Stimulated activated memory B cell treated with anti-CD40 and anti-IgM and Interleukin-4, amounts not matched to agents 10 μg/mL and 1 μg/mL and 100 μg/mL, for 72 hours (primary cell): ENCODE results near the gene TUBGCP2.
"Not testable (repeated sequence)": the region's sequence is repeated elsewhere in the genome, so short reads cannot be mapped to it uniquely, and the experiment has no call there.

Experiments
- ATAC-seq: fragments of 150-1000 bp; cut with Tn5 transposase; 2 replicates; pipeline ENCODE4 v1.10.0; 2021
- H3K27ac Mint-ChIP-seq: one replicate; pipeline ENCODE4 v1.8.0; 2022; ENCODE audit warnings: mild to moderate bottlenecking, mixed read lengths
- H3K27me3 Mint-ChIP-seq: one replicate; pipeline ENCODE4 v1.8.0; 2022; ENCODE audit warnings: mixed read lengths
- H3K36me3 Mint-ChIP-seq: one replicate; pipeline ENCODE4 v1.8.0; 2022; ENCODE audit warnings: mixed read lengths
- H3K4me1 Mint-ChIP-seq: one replicate; pipeline ENCODE4 v1.8.0; 2022; ENCODE audit warnings: mixed read lengths
- H3K4me3 Mint-ChIP-seq: one replicate; pipeline ENCODE4 v1.8.0; 2022; ENCODE audit warnings: mild to moderate bottlenecking, moderate library complexity, mixed read lengths
- H3K9me3 Mint-ChIP-seq: one replicate; pipeline ENCODE4 v1.8.0; 2022; ENCODE audit warnings: mixed read lengths

The TUBGCP2 gene

GRCh38 chr10:133274751-133275683 is 33.7 kb downstream of the TUBGCP2 start:
- Mint-ChIP-seq H3K27me3 (no peaks in the 10 kb centered on the region), H3K4me1 (peaks cover 51% of the 10 kb centered on the region), H3K36me3 (peaks cover 19% of the 10 kb centered on the region), H3K9me3 (no peaks in the 10 kb centered on the region), H3K4me3 (peak overlapping the region; percentile 86), H3K27ac (peak overlapping the region; percentile 80)
- ATAC-seq: peak; percentile 78

GRCh38 chr10:133273534-133274143 is 35.0 kb downstream of the TUBGCP2 start:
- no peaks in the 10 kb centered on the region for H3K9me3 Mint-ChIP-seq
- peaks cover 40% of the 10 kb centered on the region for H3K4me1 Mint-ChIP-seq
- H3K27me3 Mint-ChIP-seq: no peaks in the 10 kb centered on the region
- H3K27ac Mint-ChIP-seq: no peak overlapping the region
- peaks cover 22% of the 10 kb centered on the region for H3K36me3 Mint-ChIP-seq
- no peak overlapping the region for H3K4me3 Mint-ChIP-seq
- ATAC-seq: no peak

GRCh38 chr10:133272964-133273420 is 35.7 kb downstream of the TUBGCP2 start:
- no peak overlapping the region for H3K4me3 Mint-ChIP-seq
- H3K9me3 Mint-ChIP-seq: no peaks in the 10 kb centered on the region

GRCh38 chr10:133272301-133272963 is 36.2 kb downstream of the TUBGCP2 start:
- Mint-ChIP-seq H3K36me3 (peaks cover 22% of the 10 kb centered on the region), H3K27me3 (no peaks in the 10 kb centered on the region), H3K4me1 (peaks cover 27% of the 10 kb centered on the region), H3K9me3 (no peaks in the 10 kb centered on the region), H3K4me3 (no peak overlapping the region), H3K27ac (no peak overlapping the region)
- ATAC-seq: no peak

More at GRCh38 chr10:133272964-133273420, 35.7 kb downstream of the TUBGCP2 start:
- ATAC-seq: no peak
- H3K27me3 Mint-ChIP-seq: no peaks in the 10 kb centered on the region
- no peak overlapping the region for H3K27ac Mint-ChIP-seq
- H3K36me3 Mint-ChIP-seq: peaks cover 22% of the 10 kb centered on the region
- H3K4me1 Mint-ChIP-seq: peaks cover 33% of the 10 kb centered on the region

GRCh38 chr10:133271521-133272300 is 37.0 kb downstream of the TUBGCP2 start:
- Mint-ChIP-seq H3K27ac (no peak overlapping the region), H3K4me1 (peaks cover 20% of the 10 kb centered on the region), H3K9me3 (no peaks in the 10 kb centered on the region), H3K4me3 (no peak overlapping the region), H3K36me3 (peaks cover 22% of the 10 kb centered on the region), H3K27me3 (no peaks in the 10 kb centered on the region)
- ATAC-seq: no peak

- H3K27ac Mint-ChIP-seq: no peak overlapping the region
- H3K36me3 Mint-ChIP-seq: peaks cover 24% of the 10 kb centered on the region
- no peak overlapping the region for H3K4me3 Mint-ChIP-seq
- peaks cover 16% of the 10 kb centered on the region for H3K4me1 Mint-ChIP-seq
- no peaks in the 10 kb centered on the region for H3K27me3 Mint-ChIP-seq
- no peaks in the 10 kb centered on the region for H3K9me3 Mint-ChIP-seq
- no peak for ATAC-seq
These were observed 37.8 kb downstream of the TUBGCP2 start for GRCh38 chr10:133270773-133271297.

- Mint-ChIP-seq H3K36me3 (peaks cover 27% of the 10 kb centered on the region), H3K4me3 (no peak overlapping the region), H3K27me3 (no peaks in the 10 kb centered on the region), H3K27ac (no peak overlapping the region), H3K4me1 (peaks cover 16% of the 10 kb centered on the region), H3K9me3 (no peaks in the 10 kb centered on the region)
- ATAC-seq: no peak
These were observed 38.5 kb downstream of the TUBGCP2 start for GRCh38 chr10:133270204-133270603.

- Mint-ChIP-seq H3K27me3 (no peaks in the 10 kb centered on the region), H3K27ac (no peak overlapping the region), H3K4me1 (peaks cover 17% of the 10 kb centered on the region), H3K4me3 (no peak overlapping the region), H3K36me3 (peaks cover 27% of the 10 kb centered on the region), H3K9me3 (no peaks in the 10 kb centered on the region)
- no peak for ATAC-seq
These were observed 39.3 kb downstream of the TUBGCP2 start for GRCh38 chr10:133269367-133269766.

- no peaks in the 10 kb centered on the region for H3K9me3 Mint-ChIP-seq
- peaks cover 25% of the 10 kb centered on the region for H3K4me1 Mint-ChIP-seq
- H3K27me3 Mint-ChIP-seq: no peaks in the 10 kb centered on the region
- peaks cover 27% of the 10 kb centered on the region for H3K36me3 Mint-ChIP-seq
- no peak for ATAC-seq
- H3K4me3 Mint-ChIP-seq: no peak overlapping the region
- no peak overlapping the region for H3K27ac Mint-ChIP-seq
These were observed 40.1 kb downstream of the TUBGCP2 start for GRCh38 chr10:133268532-133268931.

- no peaks in the 10 kb centered on the region for H3K27me3 Mint-ChIP-seq
- H3K4me3 Mint-ChIP-seq: no peak overlapping the region
- peak; percentile 9 for ATAC-seq
- peaks cover 31% of the 10 kb centered on the region for H3K4me1 Mint-ChIP-seq
- H3K27ac Mint-ChIP-seq: no peak overlapping the region
- peaks cover 27% of the 10 kb centered on the region for H3K36me3 Mint-ChIP-seq
- no peaks in the 10 kb centered on the region for H3K9me3 Mint-ChIP-seq
These were observed 40.8 kb downstream of the TUBGCP2 start for GRCh38 chr10:133267829-133268228.

- Mint-ChIP-seq H3K9me3 (no peaks in the 10 kb centered on the region), H3K36me3 (peaks cover 23% of the 10 kb centered on the region), H3K4me1 (peaks cover 37% of the 10 kb centered on the region), H3K27ac (no peak overlapping the region), H3K27me3 (no peaks in the 10 kb centered on the region), H3K4me3 (no peak overlapping the region)
- no peak for ATAC-seq
These were observed 41.4 kb downstream of the TUBGCP2 start for GRCh38 chr10:133267293-133267692.

GRCh38 chr10:133266056-133266795 is 42.4 kb downstream of the TUBGCP2 start:
- Mint-ChIP-seq H3K4me1 (peaks cover 40% of the 10 kb centered on the region), H3K4me3 (no peak overlapping the region), H3K9me3 (no peaks in the 10 kb centered on the region), H3K27ac (no peak overlapping the region), H3K27me3 (no peaks in the 10 kb centered on the region), H3K36me3 (peaks cover 17% of the 10 kb centered on the region)
- no peak for ATAC-seq

- H3K9me3 Mint-ChIP-seq, H3K27me3 Mint-ChIP-seq, H3K36me3 Mint-ChIP-seq, ATAC-seq, H3K4me3 Mint-ChIP-seq, H3K27ac Mint-ChIP-seq: not testable (repeated sequence)
- peaks cover 52% of the 10 kb centered on the region for H3K4me1 Mint-ChIP-seq
These were observed 43.6 kb downstream of the TUBGCP2 start for GRCh38 chr10:133265052-133265451.

GRCh38 chr10:133264461-133264860 is 44.2 kb downstream of the TUBGCP2 start:
- peaks cover 58% of the 10 kb centered on the region for H3K4me1 Mint-ChIP-seq
- H3K27ac Mint-ChIP-seq: no peak overlapping the region
- H3K4me3 Mint-ChIP-seq: no peak overlapping the region
- H3K27me3 Mint-ChIP-seq: no peaks in the 10 kb centered on the region
- ATAC-seq: no peak
- peaks cover 5% of the 10 kb centered on the region for H3K36me3 Mint-ChIP-seq
- no peaks in the 10 kb centered on the region for H3K9me3 Mint-ChIP-seq
